ENCODE measurements around the gene R3HCC1L.

- TF ChIP-seq CTCF (conservative IDR thresholded peaks at IDR 0.05; ENCODE audit: low read length) (no peak), EZH2phosphoT487 (IDR thresholded peaks at IDR 0.05; ENCODE audit: borderline replicate concordance) (no peak)
Measured at GRCh38 chr10:98097175-98097574, 37.3 kb upstream of the R3HCC1L start.
